ENCODE data around the gene VSNL1.

VSNL1 gene

DNA sequence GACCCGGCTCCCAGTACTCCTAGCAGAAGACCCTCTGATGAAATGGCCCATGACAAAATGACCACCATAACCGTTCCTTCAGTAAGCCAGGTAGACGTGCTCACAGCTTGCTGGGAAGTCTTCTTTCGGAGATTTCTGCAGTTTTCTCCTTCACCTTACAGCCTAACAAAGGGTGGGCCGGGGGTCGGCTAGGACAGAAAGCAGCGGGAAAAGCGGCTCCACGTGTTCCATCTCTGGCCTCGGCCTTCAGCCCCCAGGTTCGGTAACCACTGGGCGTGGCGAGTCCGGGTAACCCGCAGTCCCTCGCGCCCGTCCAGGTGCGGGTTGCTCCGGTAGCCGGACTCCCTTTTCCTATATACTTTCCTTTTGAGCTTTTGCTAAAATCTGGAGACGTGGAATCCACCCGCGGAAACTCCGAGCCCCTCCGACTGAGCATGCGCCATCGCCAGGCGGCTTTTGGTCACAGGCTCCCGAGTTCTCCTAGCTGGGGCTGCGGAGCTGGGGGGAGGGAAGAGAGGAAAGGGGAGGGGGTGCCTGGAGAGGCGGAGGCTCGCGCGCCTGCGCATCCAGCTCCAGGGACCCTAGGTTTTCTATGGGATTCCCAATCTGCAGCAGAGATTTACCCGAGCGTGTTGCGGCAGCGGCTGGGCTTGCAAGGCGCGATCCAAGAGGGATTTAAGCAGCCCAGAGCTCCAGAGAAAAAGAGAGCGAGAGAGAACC, at the start of gene VSNL1:
VSNL1 (plus strand) TSS at position 604 of the 720 bp plus-strand sequence. CDS start 51,379 bp downstream, outside the sequence.
- peak; percentile 63 for DNase-seq (ENCODE audit: low read depth)

DNA sequence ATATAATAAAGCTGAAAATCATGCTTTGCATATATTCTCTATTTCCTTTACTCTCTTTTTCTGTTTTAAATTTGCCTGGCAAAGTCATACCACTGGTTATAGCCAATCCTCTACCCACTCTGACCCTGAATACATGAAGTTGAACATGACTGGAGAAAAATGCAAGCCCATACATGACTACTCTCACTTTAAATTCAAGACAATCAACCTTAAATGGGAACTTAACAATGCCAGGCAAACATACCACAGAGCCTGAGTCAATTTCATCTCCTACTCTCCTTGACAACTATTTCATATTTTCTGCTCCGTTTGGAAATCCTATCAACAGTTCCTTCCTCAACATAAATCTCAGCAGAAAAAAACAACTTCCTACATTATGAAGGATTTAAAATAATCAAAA, 44.9 kb upstream of the VSNL1 start:
- DNase-seq (ENCODE audit: low read depth) = no peak

DNA sequence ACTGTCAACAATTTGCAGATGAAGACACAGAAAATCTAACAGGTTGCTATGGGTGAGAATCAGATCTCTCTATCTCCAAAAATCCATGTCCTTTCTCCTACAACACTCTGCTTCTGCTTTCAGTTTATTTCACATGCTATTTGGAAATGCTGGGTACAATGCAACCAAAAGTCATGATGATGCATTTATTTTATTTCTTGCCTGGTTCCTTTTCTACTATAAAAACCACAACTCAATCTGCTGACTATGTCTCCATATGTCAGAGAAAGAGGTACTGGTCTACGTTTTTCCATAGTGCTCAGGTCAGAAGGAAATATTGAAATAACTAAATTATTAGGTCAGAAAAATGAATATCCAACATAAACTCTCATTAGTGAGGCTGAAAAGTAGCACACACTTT, 42.8 kb upstream of the VSNL1 start:
- DNase-seq (ENCODE audit: low read depth) = no peak

DNA sequence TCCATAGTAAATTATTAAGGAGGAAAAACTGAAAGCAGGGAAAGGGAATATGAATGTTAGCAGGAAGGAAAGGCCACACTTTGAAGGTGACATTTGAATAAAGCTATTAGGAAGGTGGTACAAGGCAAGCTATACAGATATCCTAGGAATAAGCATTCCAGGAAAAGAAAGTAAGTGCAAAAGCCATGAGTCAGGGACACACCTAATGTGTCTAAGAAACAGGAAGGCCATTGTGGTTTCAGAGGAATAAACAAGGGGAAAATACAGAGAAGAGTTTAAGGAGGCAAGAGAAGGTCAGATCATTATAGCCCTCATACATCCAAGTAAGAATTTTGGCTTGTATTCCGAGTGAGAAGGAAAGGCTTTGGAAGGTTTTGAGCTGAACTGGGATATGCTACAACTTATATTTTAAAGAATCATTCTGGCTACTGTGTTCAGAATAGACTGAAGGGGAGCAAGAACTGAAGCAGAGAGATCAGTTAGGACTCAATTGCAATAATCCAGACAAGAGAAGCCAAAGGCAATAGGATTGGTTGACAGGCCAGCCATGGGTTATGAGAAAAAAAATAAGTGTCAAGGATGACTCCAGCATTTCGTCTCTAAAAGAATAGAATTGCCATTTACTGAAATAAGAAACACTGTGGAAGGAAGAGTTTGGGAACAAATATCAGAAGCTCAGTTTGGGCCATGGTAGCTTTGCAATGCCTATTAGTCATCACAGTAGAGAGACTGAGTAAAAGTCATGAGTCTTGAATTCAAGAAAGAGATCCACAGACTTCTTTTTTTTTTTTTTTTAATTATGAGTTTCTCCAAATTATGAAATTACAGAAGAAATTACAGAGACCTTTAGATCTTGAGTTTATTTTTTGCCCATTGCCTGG, 33.5 kb upstream of the VSNL1 start:
- no peak for DNase-seq (ENCODE audit: low read depth)

DNA sequence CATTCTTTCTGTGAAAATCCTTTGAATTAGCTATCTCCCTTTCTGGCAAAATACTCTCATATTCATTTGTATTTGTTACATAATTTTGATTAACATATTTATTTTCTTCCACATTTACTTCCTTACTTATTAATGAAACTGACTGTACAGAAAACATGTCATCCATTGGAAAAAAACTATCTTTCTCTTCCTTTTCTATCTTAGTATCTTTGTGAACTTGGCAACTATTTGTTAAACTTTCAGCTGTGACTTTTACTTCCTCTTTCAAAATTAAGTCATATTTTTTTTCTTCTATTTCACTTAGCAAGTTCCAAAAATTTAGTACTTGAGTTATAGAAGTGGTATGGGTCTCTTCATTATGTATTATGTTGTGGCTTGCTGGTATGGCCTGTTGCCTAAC, 24.8 kb upstream of the VSNL1 start:
- DNase-seq (ENCODE audit: low read depth) = no peak

DNA sequence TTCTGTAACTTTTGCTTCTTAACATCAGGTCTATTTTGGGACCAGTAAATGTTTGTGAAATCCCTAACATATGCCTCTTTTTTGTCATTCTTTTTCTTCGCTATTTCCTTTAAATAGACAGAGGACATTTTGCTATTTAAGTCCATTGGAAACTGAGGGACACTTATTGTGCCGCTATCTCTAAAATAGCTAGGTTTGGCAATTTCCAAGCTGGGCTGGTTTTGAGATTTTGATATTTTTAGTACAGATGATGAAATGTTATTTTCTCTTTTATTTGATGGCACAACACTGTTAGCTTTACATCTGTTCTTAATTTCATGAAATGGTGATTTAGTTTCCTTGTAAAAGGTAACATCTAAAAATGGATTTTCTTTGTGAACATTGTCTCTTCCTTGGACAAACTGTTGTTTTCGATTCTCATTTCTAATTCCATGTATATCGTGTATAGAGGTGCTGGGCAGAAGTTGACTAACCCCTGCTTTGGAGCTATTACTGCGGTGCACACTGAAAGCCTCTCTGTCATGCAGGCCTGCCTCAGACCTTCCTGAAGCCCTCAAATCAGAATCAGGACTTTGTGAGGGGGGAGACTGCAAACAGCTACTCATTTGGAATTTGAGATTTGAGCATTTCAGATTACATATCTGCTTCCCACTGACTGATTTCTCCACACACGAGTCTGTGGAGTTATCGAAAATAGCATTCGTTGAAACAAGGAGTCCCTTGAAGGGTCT, 22.9 kb upstream of the VSNL1 start:
- DNase-seq (ENCODE audit: low read depth) = no peak

DNA sequence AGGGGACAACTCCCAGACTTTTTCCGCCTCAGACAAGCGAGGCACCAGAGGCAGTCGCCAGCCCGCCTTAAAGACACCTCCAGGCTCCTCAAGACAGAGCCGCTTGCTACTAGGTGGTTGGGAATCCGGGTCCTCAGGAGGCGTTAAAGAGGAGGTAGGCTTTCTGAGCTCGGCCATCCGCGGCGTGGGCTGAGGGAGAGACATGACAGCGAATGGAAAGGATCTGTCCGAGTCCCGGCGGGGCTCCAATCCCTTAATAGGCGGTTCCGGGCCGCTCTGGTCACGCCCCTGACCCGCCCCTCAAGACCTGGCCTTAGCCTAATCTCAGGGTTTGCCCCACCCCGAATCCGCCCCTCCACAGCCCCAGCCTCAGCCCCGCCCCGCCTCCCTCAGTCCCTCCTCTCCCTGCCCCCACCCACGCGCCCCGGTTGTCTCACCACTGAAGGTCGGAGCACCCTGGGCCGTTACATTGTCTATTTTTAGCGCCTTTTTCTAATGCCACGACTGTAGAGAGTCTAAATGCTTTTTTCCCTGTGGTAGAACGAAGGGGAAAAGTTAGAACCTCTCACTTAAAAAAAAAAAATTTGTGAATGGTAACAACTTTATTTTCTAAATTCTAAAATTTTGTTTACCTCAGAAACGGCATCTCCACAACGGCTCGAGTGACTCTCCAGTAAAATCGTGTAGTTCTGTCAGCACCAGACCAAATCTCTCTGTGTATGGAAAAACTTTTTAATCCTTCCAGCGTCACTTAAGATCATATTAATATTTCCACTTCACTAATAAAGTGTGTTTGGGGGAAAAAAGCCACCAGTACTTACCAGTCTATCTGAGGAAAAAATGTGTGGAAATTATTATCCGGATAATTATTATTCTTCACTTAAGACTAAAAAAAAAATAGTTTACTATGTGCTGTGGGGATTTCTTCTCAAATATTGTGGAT, 22.0 kb upstream of the VSNL1 start, which contains the start of gene RAD51AP2:
RAD51AP2 (minus strand) TSS at position 229 of the 943 bp plus-strand sequence; CDS start at position 204, 25 bp downstream.
- DNase-seq (ENCODE audit: low read depth) = peak; percentile 61

DNA sequence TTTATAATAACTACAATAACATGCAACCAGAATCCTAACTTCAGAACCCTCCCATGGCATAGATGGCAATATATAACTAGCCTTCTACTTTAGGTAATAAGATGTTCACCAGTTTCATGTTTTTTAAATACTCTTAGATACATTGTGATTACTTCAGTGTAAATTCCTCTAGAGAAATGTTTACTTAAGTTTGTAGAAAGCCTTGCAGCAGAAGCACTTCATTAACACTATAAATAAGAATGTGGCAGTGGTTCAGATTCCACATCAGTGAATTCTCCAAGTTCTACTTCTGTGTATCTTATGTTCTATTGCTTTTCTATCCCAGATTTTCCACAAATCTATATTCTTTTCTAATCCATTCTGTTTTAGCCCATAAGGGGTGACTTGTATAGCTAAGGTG, 21.0 kb upstream of the VSNL1 start:
- DNase-seq (ENCODE audit: low read depth) = no peak

DNA sequence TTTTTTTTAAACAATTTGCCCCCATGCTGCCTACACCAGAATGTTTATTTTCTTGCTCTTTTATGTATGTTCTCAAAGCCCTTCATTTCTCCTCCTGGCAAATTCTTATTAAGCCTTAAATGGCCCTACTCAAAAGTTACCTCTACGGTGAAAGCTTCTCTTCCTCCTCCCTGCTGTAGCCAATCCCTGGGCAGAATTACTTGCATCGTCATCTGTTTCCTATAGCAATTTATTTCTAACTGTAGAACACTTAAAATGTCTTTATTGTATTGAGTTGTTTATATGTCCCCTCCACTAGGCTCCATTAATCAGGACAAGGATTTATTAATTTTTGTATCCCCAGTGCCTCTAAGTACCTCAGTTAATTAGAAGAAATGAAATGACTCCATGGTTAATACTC, 19.7 kb upstream of the VSNL1 start:
- DNase-seq (ENCODE audit: low read depth) = no peak

DNA sequence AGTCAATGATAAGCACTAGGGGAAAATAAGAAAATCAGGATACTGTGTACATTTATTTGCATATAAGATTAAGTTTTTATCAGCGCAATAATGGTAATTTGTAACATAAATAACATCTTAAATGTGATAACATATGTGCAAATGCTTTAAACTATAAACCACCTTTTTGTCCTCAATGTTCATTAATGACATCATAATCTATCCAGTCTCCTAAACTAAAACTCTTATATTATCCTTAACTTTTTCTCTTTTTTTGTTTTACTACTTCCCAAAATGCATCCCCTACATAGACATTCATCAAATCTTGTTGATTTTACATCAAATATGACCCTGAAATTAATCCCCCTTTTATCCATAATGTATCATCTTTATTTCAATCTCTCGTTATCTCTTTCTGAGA, 18.9 kb upstream of the VSNL1 start:
- no peak for DNase-seq (ENCODE audit: low read depth)

DNA sequence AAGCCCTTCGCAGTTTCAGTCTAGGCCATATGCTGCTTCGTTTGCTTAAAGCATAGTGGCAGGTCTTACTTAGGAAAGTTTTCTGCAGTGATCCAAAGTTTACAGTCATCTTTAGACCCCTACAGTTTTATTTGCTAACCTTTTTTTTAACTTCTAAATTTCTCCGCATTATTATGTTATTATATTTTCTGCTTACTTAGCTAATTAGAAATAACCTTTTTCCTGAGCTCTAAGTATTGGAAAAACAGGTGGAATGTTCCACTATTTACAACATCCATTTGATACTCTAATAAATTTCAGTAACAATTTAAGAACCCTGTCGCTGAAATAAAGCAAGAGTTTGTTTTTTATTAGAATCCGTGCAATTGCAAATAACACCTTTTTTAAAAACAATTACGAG, 18.2 kb upstream of the VSNL1 start:
- DNase-seq (ENCODE audit: low read depth) = no peak

DNA sequence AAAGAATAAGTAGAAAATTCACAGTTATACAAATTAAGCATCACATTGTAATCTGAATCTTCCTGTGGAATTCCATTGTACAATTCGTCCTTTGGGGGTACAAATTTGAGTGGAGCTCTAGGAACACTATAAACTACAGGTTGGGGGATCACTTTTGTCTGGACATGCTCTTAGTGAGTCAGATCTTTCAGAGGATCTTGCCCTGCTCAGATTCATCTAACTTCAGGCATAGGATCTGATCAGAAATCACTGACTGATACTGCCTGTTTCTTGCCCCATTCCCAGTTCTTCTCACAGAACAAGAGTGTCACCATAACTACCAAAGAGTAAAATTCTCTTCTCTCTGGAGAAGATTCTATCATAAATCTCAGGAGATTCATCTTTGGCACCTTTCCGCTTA, 10.7 kb upstream of the VSNL1 start:
- DNase-seq (ENCODE audit: low read depth) = no peak

DNA sequence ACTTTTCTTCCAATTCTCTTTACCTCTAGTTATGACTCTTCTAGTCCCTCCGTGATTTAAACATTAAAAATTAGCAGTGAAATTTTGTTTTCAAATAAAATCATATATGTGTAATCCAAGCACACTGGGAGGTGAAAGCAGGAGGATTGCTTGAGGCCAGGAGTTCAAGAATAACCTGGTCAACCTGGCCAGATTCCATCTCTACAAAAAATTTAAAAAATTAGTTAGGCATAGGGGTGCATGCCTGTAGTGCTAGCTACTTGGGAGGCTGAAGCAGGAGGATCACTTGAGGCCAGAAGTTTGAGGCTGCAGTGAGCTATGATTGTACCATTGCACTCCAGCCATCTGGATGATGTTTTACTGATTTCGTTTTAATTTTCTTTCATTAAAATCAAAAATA, 7.0 kb upstream of the VSNL1 start:
- no peak for DNase-seq (ENCODE audit: low read depth)

DNA sequence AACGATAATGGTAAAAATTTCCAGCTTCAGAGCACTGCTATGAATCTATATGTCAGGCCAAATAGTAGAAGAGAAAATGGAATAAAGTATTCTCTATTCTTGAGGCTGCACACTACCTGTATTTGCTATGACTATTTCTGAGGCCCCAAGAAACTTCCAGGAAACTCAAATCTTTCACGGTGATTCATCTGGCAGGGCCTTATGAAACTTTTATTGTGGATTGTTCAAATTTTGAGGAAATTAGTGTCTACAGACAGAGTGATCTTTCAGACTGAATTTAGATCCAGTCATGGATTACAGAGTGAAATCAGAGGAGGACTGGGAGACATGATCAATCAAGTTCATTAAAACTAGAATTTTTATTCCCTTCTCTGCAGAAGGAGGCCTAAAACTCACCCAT, 4.1 kb upstream of the VSNL1 start:
- DNase-seq (ENCODE audit: low read depth) = no peak

DNA sequence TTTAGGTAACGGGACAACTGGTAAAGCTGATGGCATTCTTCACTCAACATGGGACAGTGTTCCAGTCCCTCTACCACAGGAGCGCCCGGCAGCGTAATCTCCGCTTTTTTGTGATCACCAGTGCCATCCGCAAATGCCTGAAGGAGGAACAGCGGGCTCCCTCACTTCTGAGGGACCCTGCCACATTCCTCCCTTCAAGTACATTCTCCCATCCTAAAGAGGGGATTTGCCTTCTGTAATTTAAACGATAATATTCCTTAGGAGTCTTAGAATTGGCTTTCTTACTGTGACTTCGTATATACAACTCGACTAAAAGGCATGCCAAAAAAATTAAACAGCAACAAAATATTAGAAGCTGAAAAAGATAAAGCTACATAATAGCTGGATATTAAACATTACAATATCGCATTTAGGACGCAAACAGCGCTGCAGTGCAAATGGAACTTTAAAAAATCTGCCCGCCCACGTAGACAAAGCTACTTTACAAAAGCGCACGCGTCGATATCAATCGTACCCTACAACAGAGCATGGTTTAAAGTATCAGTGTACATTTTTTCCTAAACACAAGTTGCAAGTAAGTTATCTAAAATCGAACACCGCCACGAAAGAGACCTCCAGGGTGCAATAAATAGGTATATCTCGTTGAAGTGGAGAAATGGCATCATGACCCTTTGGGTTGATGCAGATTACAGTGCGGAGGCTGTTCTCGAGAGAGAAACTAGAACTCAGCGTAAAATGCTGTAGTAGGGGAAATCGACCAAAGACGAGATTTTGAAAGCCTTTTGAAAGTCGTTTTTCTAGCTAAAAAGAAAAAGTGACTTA, 2.3 kb upstream of the VSNL1 start:
- DNase-seq (ENCODE audit: low read depth) = no peak

DNA sequence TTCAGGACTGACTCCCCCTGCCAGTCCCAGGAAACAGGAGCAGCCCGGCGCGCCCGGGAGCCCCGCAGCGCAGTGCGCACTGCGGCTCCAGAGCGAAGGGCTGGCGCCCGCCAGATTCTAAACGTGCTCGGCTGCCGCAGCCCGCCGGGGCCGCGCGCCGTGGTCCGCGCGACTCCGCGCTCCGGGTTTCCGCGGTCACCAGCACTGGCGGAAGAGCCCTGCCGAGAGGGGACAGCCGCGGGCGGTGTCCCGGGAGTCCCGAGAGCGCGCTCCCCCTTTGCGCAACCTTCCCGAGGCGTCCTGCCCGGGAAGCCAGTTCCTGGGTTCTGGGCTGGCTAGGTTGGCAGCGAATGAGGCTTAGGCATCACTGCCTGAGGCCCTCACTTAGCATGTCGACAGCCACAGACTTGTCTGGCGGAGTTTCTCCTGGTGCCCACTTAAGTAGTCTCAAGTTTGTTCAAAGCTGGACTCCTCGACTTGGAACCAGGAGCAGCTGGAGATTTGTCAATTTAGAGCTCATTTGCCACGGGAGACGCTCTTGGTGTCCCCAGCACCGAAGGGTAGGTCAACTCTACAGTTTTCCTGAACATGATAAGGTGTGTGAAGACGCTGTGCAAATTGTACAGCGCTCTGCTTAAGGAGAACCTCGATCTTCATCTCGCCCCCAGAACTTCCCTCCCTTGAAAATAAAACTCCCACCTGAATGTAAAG, 1.5 kb upstream of the VSNL1 start:
- peak; percentile 32 for DNase-seq (ENCODE audit: low read depth)

DNA sequence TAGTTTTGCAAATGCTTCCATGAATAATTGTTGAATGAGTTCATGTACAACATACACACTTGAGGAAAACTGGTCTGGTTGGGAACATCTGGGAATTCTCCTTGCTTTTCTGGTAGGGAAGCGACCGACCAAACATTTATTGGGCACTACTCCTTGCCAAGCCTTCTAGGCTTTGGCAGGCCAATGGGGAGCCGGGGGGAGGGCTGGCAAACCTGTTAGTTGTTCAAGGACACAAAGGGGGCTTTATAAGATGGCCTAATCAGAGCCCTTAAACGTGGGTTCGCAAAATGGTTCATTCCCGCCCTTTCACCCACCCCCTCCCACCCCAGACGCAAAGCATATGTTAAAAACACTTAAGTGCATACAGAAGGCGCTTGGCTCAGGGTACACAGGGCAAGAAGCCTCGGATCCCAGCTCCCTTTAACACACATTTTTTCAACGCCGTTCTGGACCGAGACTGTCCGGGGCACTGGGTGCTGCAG, 844 bp upstream of the VSNL1 start:
- DNase-seq (ENCODE audit: low read depth) = no peak

DNA sequence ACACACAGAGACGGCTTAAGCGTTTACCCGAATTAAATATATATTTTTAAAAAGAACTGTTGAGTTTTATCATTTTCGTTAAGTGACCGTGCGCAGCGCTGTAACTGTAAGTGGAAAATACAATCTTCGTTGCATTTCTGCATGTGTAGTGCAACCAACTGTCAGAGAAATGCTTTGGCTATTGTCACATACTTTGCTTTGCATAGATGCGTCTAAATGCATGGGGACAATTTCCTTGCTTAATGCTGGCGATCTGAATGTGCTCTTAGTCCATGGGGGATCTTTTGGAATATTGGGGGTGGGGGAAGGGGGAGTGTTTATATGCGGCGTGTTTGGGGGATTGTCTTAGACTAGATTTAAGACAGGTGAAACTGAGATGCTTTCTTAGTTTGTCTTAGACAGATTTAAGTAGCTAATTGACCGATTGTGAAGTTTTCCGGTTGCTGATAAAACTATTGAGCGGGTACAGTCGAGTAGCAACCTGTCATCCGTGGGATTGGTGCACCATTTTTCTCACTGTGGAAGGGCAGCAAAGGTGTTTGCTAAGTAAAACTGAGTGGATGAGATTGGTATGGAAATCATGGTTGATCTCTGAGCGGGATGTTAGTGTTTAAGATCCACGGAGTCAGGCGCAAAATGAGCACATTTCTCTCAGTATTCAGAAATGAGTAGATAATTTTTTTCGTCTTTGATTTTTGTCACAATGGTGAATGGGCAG, 476 bp downstream of the VSNL1 start:
- DNase-seq (ENCODE audit: low read depth) = no peak

DNA sequence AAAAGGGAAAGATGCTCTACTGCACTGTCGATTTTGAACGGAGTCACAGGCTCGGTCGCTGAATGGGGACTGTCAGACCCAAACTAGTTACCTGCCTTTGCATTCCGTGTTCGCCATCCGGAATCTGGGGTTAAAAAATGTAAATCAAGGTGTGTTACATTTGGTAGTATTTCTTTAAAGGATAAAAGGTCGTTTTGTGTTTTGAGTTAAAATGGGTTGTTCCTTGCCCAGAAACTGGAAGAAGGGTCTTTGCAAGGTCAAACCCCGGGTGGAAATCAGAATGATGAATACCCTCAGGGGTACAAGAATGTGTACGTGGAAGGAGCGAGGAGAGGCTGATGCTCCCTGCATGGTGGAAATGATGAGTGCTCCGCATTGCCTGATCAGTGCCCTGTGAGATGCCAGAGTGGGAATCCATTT, 1.0 kb downstream of the VSNL1 start:
- no peak for DNase-seq (ENCODE audit: low read depth)

Data from fibroblast of the conjunctiva (primary cell).